GM21717 (cell line): ENCODE results near the gene ATP2C2.
"Not testable (repeated sequence)": the region's sequence is repeated elsewhere in the genome, so short reads cannot be mapped to it uniquely, and the experiment has no call there.

ENCODE experiments used
- ATAC-seq: cut with Tn5 transposase; IDR thresholded peaks from one replicate; pipeline ENCODE4 v1.9.1; 2021; ENCODE audit warnings: mild to moderate bottlenecking, moderate library complexity; ENCODE audit not compliant: unreplicated experiment

Gene ATP2C2

GRCh38 chr16:84340325-84341040 is 27.9 kb upstream of the ATP2C2 start:
- no peak for ATAC-seq

- ATAC-seq = no peak
Observed at GRCh38 chr16:84341528-84342295, 26.6 kb upstream of the ATP2C2 start.

GRCh38 chr16:84343800-84344199 is 24.5 kb upstream of the ATP2C2 start:
- ATAC-seq = not testable (repeated sequence)

- no peak for ATAC-seq
Observed at GRCh38 chr16:84344781-84345180, 23.6 kb upstream of the ATP2C2 start.

- ATAC-seq = no peak
Observed at GRCh38 chr16:84347161-84347560, 21.2 kb upstream of the ATP2C2 start.

GRCh38 chr16:84348386-84348888 is 19.9 kb upstream of the ATP2C2 start:
- ATAC-seq = no peak

- no peak for ATAC-seq
Observed at GRCh38 chr16:84349862-84350684, 18.3 kb upstream of the ATP2C2 start.

- ATAC-seq = no peak
Observed at GRCh38 chr16:84350685-84351400, 17.5 kb upstream of the ATP2C2 start.

GRCh38 chr16:84351630-84352029 is 16.7 kb upstream of the ATP2C2 start:
- ATAC-seq = no peak

GRCh38 chr16:84354306-84354705 is 14.0 kb upstream of the ATP2C2 start:
- no peak for ATAC-seq

GRCh38 chr16:84355149-84355548 is 13.2 kb upstream of the ATP2C2 start:
- no peak for ATAC-seq

GRCh38 chr16:84356176-84356575 is 12.2 kb upstream of the ATP2C2 start:
- ATAC-seq = no peak

GRCh38 chr16:84356591-84357116 is 11.7 kb upstream of the ATP2C2 start:
- ATAC-seq = no peak

GRCh38 chr16:84357191-84357651 is 11.1 kb upstream of the ATP2C2 start:
- no peak for ATAC-seq

- no peak for ATAC-seq
Observed at GRCh38 chr16:84358601-84359295, 9.6 kb upstream of the ATP2C2 start.

- no peak for ATAC-seq
Observed at GRCh38 chr16:84359326-84359725, 9.0 kb upstream of the ATP2C2 start.

GRCh38 chr16:84360170-84360569 is 8.2 kb upstream of the ATP2C2 start:
- no peak for ATAC-seq

- ATAC-seq = no peak
Observed at GRCh38 chr16:84360748-84361147, 7.6 kb upstream of the ATP2C2 start.

GRCh38 chr16:84361546-84361945 is 6.8 kb upstream of the ATP2C2 start:
- ATAC-seq = no peak

- ATAC-seq = no peak
Observed at GRCh38 chr16:84362471-84362941, 5.8 kb upstream of the ATP2C2 start.
